LNCAP (cell line): Measurements from ENCODE around the gene COL4A4.

Experiments
- TF ChIP-seq, protein P1 (sequence below): fragments of 450-650 bp; IDR thresholded peaks from 2 replicates; pipeline ENCODE4 v1.5.1; 2017; ENCODE audit warnings: mild to moderate bottlenecking

COL4A4 gene

GRCh38 chr2:226956659-226957058 is 207.3 kb downstream of the COL4A4 start:
- TF ChIP-seq, protein P1, sequence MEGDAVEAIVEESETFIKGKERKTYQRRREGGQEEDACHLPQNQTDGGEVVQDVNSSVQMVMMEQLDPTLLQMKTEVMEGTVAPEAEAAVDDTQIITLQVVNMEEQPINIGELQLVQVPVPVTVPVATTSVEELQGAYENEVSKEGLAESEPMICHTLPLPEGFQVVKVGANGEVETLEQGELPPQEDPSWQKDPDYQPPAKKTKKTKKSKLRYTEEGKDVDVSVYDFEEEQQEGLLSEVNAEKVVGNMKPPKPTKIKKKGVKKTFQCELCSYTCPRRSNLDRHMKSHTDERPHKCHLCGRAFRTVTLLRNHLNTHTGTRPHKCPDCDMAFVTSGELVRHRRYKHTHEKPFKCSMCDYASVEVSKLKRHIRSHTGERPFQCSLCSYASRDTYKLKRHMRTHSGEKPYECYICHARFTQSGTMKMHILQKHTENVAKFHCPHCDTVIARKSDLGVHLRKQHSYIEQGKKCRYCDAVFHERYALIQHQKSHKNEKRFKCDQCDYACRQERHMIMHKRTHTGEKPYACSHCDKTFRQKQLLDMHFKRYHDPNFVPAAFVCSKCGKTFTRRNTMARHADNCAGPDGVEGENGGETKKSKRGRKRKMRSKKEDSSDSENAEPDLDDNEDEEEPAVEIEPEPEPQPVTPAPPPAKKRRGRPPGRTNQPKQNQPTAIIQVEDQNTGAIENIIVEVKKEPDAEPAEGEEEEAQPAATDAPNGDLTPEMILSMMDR = no peak

GRCh38 chr2:226953826-226954225 is 210.2 kb downstream of the COL4A4 start:
- TF ChIP-seq, protein P1 = no peak

DNA sequence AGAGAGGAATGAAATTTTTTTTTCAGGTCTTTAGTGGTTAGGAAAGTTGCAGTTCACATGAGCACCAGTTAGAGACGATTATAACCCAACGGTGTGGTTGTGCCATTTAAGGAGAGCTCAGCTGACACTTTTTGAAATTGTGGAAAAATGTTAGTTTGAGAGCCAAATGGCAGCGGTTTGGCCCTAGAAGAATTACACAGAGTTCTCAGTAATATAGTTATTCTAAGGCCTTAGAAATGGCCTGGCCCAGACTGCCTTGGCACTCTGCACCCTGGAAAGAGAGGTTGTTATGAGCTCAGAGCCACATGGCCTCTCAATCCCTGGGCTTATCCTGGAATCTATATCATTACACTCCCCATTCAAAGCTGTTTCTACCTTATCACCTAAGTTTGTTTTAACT is 210.8 kb downstream of the COL4A4 start:
- TF ChIP-seq, protein P1 = no peak
